GM12878 (cell line): Measurements from ENCODE around the gene NOL12. TPM values are rescaled to one million over a fixed set of nuclear protein-coding genes. Genes with fewer than 3 reads are reported as not detected.
A peak's percentile ranks its signal among the peaks of the same experiment; 100 is the strongest.

Experiments
- ATAC-seq: fragments of 200-7000 bp; cut with Tn5 transposase; 3 replicates; pipeline ENCODE4 v1.9.1; 2020; ENCODE audit warnings: mild to moderate bottlenecking, moderate library complexity
- BruUV-seq: library from RNA; stranded (reverse); fragments of 400-500 nt; replicated peaks from 2 replicates; lab custom pipeline; 2021; lab: Mats Ljungman, UMichigan
- CTCF ChIA-PET: fragments of 300-600 bp; sonication (Branson Sonifier 250); formaldehyde crosslinking; extraction: SDS; loops from one replicate; lab custom pipeline; 2021; ENCODE audit warnings: inconsistent platforms; lab: Yijun Ruan, JAX
- POLR2A ChIA-PET: fragments of 350-600 bp; formaldehyde crosslinking; extraction: SDS; loops from one replicate; lab custom pipeline; 2021; ENCODE audit warnings: inconsistent platforms; lab: Charles Lee
- RAD21 ChIA-PET: fragments of 300-600 bp; sonication (Branson Sonifier 250); formaldehyde crosslinking; loops from one replicate; lab custom pipeline; 2023; ENCODE audit warnings: antibody characterized with exemption; ENCODE audit not compliant: unreplicated experiment; lab: Charles Lee
- SMC1A ChIA-PET: fragments of 300-600 bp; sonication (Branson Sonifier 250); formaldehyde crosslinking; loops from one replicate; lab custom pipeline; 2023; ENCODE audit not compliant: unreplicated experiment, uncharacterized antibody; lab: Charles Lee
- DNase-seq: peaks from one replicate; pipeline ENCODE4 v3.0.0-alpha.2; 2011; ENCODE audit warnings: low read depth, low spot score
- FAIRE-seq: peaks from 3 replicates; lab custom pipeline; 2011; peaks lifted over from hg19 to GRCh38; lab: Jason Lieb, UNC
- H2AFZ ChIP-seq: 2 replicates; pipeline ENCODE4 v1.6.0; 2011; ENCODE audit warnings: low read depth, low read length, control low read depth; ENCODE audit not compliant: control insufficient read depth
- H3K27ac ChIP-seq: 2 replicates; pipeline ENCODE4 v1.5.1; 2011; ENCODE audit warnings: control low read depth; ENCODE audit not compliant: control insufficient read depth, insufficient read depth
- H3K27me3 ChIP-seq, 2 experiments: replicated peaks in 1 of 2; 2 replicates each; pipeline versions ENCODE4 v1.6.0 to v1.6.1; 2011; ENCODE audit warnings: low read length in 1 of 2; ENCODE audit not compliant: control insufficient read depth in 2 of 2, insufficient read depth in 2 of 2
- H3K36me3 ChIP-seq, 2 experiments: 2 replicates each; pipeline ENCODE4 v1.5.1; 2011; ENCODE audit warnings: low read length in 1 of 2; ENCODE audit not compliant: control insufficient read depth in 2 of 2, insufficient read depth in 2 of 2
- H3K4me1 ChIP-seq: 2 replicates; pipeline ENCODE4 v1.6.1; 2011; ENCODE audit warnings: mild to moderate bottlenecking, low read length, moderate library complexity, mixed read lengths; ENCODE audit not compliant: control insufficient read depth, insufficient read depth
- H3K4me2 ChIP-seq: 2 replicates; pipeline ENCODE4 v1.6.0; 2011; ENCODE audit warnings: control low read depth; ENCODE audit not compliant: control insufficient read depth, insufficient read depth
- H3K4me3 ChIP-seq: fragments of 200-600 bp; sonication (generic); 2 replicates; pipeline ENCODE4 v1.5.1; 2016
- H3K79me2 ChIP-seq: 2 replicates; pipeline ENCODE4 v1.6.0; 2011; ENCODE audit warnings: low read length; ENCODE audit not compliant: control insufficient read depth, insufficient read depth
- H3K9ac ChIP-seq: 2 replicates; pipeline ENCODE4 v1.8.0; 2011; ENCODE audit warnings: low read length, control low read depth, mixed read lengths; ENCODE audit not compliant: control insufficient read depth, insufficient read depth
- H3K9me3 ChIP-seq: replicated peaks from 3 replicates; pipeline ENCODE4 v1.5.1; 2011; ENCODE audit warnings: mild to moderate bottlenecking, low read length; ENCODE audit not compliant: control insufficient read depth, insufficient read depth
- H4K20me1 ChIP-seq: 2 replicates; pipeline ENCODE4 v1.6.0; 2011; ENCODE audit not compliant: control insufficient read depth, insufficient read depth
- ATF3 ChIP-seq: IDR thresholded peaks from 2 replicates; pipeline ENCODE4 v1.6.1; 2011; ENCODE audit warnings: low read depth, mild to moderate bottlenecking, low read length, moderate library complexity, borderline replicate concordance; ENCODE audit errors: extremely low read depth
- CBX5 ChIP-seq: sonication (generic); IDR thresholded peaks from 2 replicates; pipeline ENCODE4 v1.6.1; 2016; ENCODE audit warnings: low read depth, moderate library complexity, mild to moderate bottlenecking, inconsistent platforms
- DPF2 ChIP-seq: fragments of 450-650 bp; IDR thresholded peaks from 2 replicates; pipeline ENCODE4 v1.6.1; 2017; ENCODE audit warnings: mild to moderate bottlenecking
- E2F4 ChIP-seq: IDR thresholded peaks from 2 replicates; pipeline ENCODE4 v1.6.1; 2012; ENCODE audit warnings: low read depth, low read length, improper control_type of control experiment
- EED ChIP-seq: sonication (generic); IDR thresholded peaks from 2 replicates; pipeline ENCODE4 v1.6.1; 2016; ENCODE audit warnings: antibody characterized with exemption, low read depth
- IRF4 ChIP-seq: IDR thresholded peaks from 2 replicates; pipeline ENCODE4 v1.6.1; 2011; ENCODE audit warnings: low read depth, low read length
- MYC ChIP-seq: IDR thresholded peaks from 2 replicates; pipeline ENCODE4 v1.6.1; 2011; ENCODE audit warnings: mild to moderate bottlenecking, low read length, moderate library complexity, inconsistent platforms; ENCODE audit not compliant: insufficient read depth, insufficient replicate concordance, insufficient read length, severe bottlenecking
- NBN ChIP-seq: fragments of 450-650 bp; IDR thresholded peaks from 2 replicates; pipeline ENCODE4 v1.6.1; 2016
- NR2F1 ChIP-seq: fragments of 450-650 bp; conservative IDR thresholded peaks from 2 replicates; pipeline ENCODE4 v1.6.1; 2017; ENCODE audit warnings: mild to moderate bottlenecking
- RBBP5 ChIP-seq: fragments of 200-600 bp; sonication (generic); conservative IDR thresholded peaks from 2 replicates; pipeline ENCODE4 v1.6.1; 2016
- SMAD1 ChIP-seq: fragments of 450-650 bp; IDR thresholded peaks from 2 replicates; pipeline ENCODE4 v1.6.1; 2018; ENCODE audit warnings: mild to moderate bottlenecking, low read depth; ENCODE audit not compliant: partially characterized antibody
- SPI1 ChIP-seq: IDR thresholded peaks from 2 replicates; pipeline ENCODE4 v1.6.1; 2011; ENCODE audit warnings: low read depth, mild to moderate bottlenecking, low read length, moderate library complexity, borderline replicate concordance; ENCODE audit not compliant: insufficient read depth
- STAT1 ChIP-seq: fragments of 450-650 bp; conservative IDR thresholded peaks from 2 replicates; pipeline ENCODE4 v1.6.1; 2014; ENCODE audit warnings: antibody characterized with exemption, mild to moderate bottlenecking
- SUZ12 ChIP-seq: fragments of 200-600 bp; sonication (generic); IDR thresholded peaks from one replicate; pipeline ENCODE4 v1.6.1; 2018; ENCODE audit warnings: antibody characterized with exemption, mild to moderate bottlenecking; ENCODE audit not compliant: unreplicated experiment
- WGBS: methylation state at CpG from one replicate; pipeline ENCODE4 v1.1.6; 2016; ENCODE audit warnings: low lambda C conversion rate; ENCODE audit not compliant: insufficient replicate concordance, insufficient coverage; ENCODE audit errors: missing lambda C conversion rate; 5-methylcytosine and 5-hydroxymethylcytosine counted together
- in situ Hi-C: fragments of 300-500 bp; cut with MboI; formaldehyde crosslinking; loops from 9 replicates; pipeline ENCODE4 v1.14.3; 2018; ENCODE audit warnings: mixed read lengths
- intact Hi-C: fragments of 100-400 bp; cut with micrococcal nuclease; formaldehyde crosslinking; loops from one replicate; pipeline ENCODE4 v1.14.2; 2022; ENCODE audit not compliant: unreplicated experiment
- polyA plus RNA-seq, 11 experiments: library from polyadenylated mRNA; depleted of rRNA in 4 of 11; unstranded in 6 of 11; stranded (reverse) in 5 of 11; fragments of >200 nt; fragmentation: Nextera tagmentation in 4 of 11; fragmentation: Illumina TruSeq in 1 of 11; extraction: Ambion mirVana in 4 of 11; extraction: Trizol in 1 of 11; gene quantifications; 1 replicate in 1 of 11; 2 replicates in 10 of 11; pipeline versions ENCODE4 v1.2.1 to v1.2.3, GENCODE V29; 2011 to 2016; ENCODE audit warnings: inconsistent platforms in 2 of 11, missing spikeins in 2 of 11, low read depth in 1 of 11
- total RNA-seq, 4 experiments: library from RNA; depleted of rRNA in 3 of 4; stranded (reverse); fragments of >200 nt in 3 of 4; fragmentation: Illumina TruSeq in 1 of 4; extraction: Trizol in 1 of 4; gene quantifications; 2 replicates each; pipeline versions ENCODE4 v1.2.1 to v1.2.3, GENCODE V29; 2013 to 2021
- TF ChIP-seq, protein P1 (sequence below): fragments of 450-650 bp; IDR thresholded peaks from 2 replicates; pipeline ENCODE4 v1.6.1; 2017; ENCODE audit warnings: antibody characterized with exemption, mild to moderate bottlenecking, moderate library complexity

NOL12 gene
- total and polyA plus RNA-seq, 10 of the 15 experiments (the other 5 are each of a cell fraction or from before 2014, with no cell fraction given): 3.3 to 69.4 (median 41.1) TPM

DNA sequence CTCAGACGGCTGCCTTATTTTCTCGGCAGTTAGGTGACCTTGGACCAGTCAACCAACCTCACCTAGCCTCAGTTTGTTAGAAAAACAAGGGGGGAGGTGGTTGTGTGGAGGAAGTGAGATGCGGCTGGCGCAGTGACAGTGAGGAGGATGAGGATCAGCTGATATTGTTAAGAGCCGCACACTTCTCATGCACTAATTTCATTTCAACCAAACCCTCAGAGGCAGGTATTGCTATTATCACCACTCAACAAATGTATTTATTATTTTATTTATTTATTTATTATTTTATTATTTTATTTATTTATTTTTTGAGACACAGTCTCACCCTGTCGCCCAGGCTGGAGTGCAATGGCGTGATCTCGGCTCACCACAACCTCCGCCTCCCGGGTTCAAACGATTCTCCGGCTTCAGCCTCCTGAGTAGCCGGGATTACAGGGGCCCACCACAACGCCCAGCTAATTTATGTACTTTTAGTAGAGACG lies 8.6 kb upstream of the NOL12 start (continued):
- TF ChIP-seq DPF2 (no peak), CBX5 (no peak), MYC (no peak)

GRCh38 chr22:37678372-37678771 lies 7.8 kb upstream of the NOL12 start:
- intact Hi-C loops (no loop called here), in situ Hi-C loops (no loop called here)
- Histone ChIP-seq H2AFZ (no peak overlapping the region), H3K9ac (no peak overlapping the region), H3K27me3 (no peaks in the 10 kb centered on the region), H3K9me3 (no peaks in the 10 kb centered on the region), H3K4me3 (peak overlapping the region; percentile 40; the same call in 1 of the 2 replicates), H4K20me1 (no peaks in the 10 kb centered on the region), H3K27ac (no peak overlapping the region), H3K79me2 (peaks cover 30% of the 10 kb centered on the region), H3K36me3 (peaks cover 2% of the 10 kb centered on the region in 2 experiments; a peak in 1 of 4 replicates), H3K4me1 (peaks cover 27% of the 10 kb centered on the region), H3K4me2 (peak overlapping the region; percentile 69)
- ChIA-PET SMC1A (interaction anchor here (1.3 to 10.9 kb wide), 3 partner anchors 17 to 52 kb away, joined by 6 to 157 read pairs (median 98); partner anchors contain the start of gene PDXP), POLR2A (interaction anchor here (0.6 to 14.0 kb wide), 3 partner anchors 18 to 1642 kb away, joined by 3 to 209 read pairs (median 49); partner anchors contain the start of genes GGA1 and PDXP), RAD21 (interaction anchor here (1.8 to 5.1 kb wide), 5 partner anchors 18 to 71 kb away, joined by 4 to 112 read pairs (median 30); partner anchors contain the start of genes GGA1 and PDXP), CTCF (interaction anchor here (12.4 to 19.9 kb wide), 4 partner anchors 17 to 71 kb away, joined by 167 to 414 read pairs (median 287); partner anchors contain the start of genes GGA1, PDXP and SH3BP1)
- no TSS peak for BruUV-seq
- ATAC-seq (no peak), FAIRE-seq (no peak), DNase-seq (no peak)
- WGBS: 81% methylated on average over 16 of the region's 18 CpGs
- TF ChIP-seq NBN: no peak
- no peak for TF ChIP-seq CBX5
- TF ChIP-seq ATF3: no peak
- TF ChIP-seq E2F4: no peak
- TF ChIP-seq SPI1: no peak
- TF ChIP-seq IRF4: no peak
- TF ChIP-seq SUZ12: no peak
- TF ChIP-seq, protein P1, sequence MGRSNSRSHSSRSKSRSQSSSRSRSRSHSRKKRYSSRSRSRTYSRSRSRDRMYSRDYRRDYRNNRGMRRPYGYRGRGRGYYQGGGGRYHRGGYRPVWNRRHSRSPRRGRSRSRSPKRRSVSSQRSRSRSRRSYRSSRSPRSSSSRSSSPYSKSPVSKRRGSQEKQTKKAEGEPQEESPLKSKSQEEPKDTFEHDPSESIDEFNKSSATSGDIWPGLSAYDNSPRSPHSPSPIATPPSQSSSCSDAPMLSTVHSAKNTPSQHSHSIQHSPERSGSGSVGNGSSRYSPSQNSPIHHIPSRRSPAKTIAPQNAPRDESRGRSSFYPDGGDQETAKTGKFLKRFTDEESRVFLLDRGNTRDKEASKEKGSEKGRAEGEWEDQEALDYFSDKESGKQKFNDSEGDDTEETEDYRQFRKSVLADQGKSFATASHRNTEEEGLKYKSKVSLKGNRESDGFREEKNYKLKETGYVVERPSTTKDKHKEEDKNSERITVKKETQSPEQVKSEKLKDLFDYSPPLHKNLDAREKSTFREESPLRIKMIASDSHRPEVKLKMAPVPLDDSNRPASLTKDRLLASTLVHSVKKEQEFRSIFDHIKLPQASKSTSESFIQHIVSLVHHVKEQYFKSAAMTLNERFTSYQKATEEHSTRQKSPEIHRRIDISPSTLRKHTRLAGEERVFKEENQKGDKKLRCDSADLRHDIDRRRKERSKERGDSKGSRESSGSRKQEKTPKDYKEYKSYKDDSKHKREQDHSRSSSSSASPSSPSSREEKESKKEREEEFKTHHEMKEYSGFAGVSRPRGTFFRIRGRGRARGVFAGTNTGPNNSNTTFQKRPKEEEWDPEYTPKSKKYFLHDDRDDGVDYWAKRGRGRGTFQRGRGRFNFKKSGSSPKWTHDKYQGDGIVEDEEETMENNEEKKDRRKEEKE: no peak
- TF ChIP-seq SMAD1: no peak
- TF ChIP-seq RBBP5: no peak
- TF ChIP-seq EED: no peak
- no peak for TF ChIP-seq NR2F1
- no peak for TF ChIP-seq STAT1
